PC-3 (cell line): ENCODE results near the gene LAMA3.

Experiments used
- EZH2 ChIP-seq: fragments of 300-600 bp; sonication (generic); IDR thresholded peaks from one replicate; pipeline ENCODE4 v1.6.1; 2017; ENCODE audit warnings: antibody characterized with exemption, mild to moderate bottlenecking, low read length; ENCODE audit not compliant: unreplicated experiment
- EZH2phosphoT487 ChIP-seq: fragments of 300-600 bp; sonication (generic); IDR thresholded peaks from 2 replicates; pipeline ENCODE4 v1.6.1; 2018; ENCODE audit warnings: mild to moderate bottlenecking, antibody characterized with exemption, low read length, borderline replicate concordance
- TF ChIP-seq, protein P1 (sequence below): fragments of 300-600 bp; sonication (generic); conservative IDR thresholded peaks from 2 replicates; pipeline ENCODE4 v1.5.1; 2017; ENCODE audit warnings: antibody characterized with exemption, low read depth, mild to moderate bottlenecking, low read length

DNA sequence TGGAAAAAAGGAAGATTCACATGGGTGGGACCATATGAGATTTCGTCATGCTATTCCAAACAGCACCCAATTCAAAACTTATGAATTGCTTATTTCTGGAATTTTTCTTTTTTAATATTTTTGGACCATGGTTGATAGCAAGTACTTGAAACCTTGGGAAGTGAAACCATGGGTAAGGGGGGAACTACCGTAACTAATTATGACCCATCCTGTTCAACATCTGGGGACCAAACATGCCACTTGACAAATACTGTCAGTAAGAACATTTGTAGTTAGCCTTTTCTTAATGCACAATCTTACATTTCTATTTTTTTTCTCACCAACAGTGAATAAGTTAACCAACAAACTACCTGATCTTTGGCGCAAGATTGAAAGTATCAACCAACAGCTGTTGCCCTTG is 219.6 kb downstream of the LAMA3 start:
- TF ChIP-seq, protein P1, sequence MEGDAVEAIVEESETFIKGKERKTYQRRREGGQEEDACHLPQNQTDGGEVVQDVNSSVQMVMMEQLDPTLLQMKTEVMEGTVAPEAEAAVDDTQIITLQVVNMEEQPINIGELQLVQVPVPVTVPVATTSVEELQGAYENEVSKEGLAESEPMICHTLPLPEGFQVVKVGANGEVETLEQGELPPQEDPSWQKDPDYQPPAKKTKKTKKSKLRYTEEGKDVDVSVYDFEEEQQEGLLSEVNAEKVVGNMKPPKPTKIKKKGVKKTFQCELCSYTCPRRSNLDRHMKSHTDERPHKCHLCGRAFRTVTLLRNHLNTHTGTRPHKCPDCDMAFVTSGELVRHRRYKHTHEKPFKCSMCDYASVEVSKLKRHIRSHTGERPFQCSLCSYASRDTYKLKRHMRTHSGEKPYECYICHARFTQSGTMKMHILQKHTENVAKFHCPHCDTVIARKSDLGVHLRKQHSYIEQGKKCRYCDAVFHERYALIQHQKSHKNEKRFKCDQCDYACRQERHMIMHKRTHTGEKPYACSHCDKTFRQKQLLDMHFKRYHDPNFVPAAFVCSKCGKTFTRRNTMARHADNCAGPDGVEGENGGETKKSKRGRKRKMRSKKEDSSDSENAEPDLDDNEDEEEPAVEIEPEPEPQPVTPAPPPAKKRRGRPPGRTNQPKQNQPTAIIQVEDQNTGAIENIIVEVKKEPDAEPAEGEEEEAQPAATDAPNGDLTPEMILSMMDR, result no peak
- no peak for TF ChIP-seq EZH2phosphoT487
- no peak for TF ChIP-seq EZH2
